OCI-LY7 (cell line): ENCODE measurements around the gene WDR70. TPM values are rescaled to one million over a fixed set of nuclear protein-coding genes. Genes with fewer than 3 reads are reported as not detected.
A peak's percentile ranks its signal among the peaks of the same experiment; 100 is the strongest.

Experiments
- BruUV-seq: library from RNA; stranded (reverse); fragments of 400-500 nt; replicated peaks from 2 replicates; lab custom pipeline; 2021; lab: Mats Ljungman, UMichigan
- CTCF ChIA-PET: fragments of 300-600 bp; sonication (Branson Sonifier 250); formaldehyde crosslinking; loops from one replicate; lab custom pipeline; 2022; ENCODE audit warnings: antibody characterized with exemption; ENCODE audit not compliant: unreplicated experiment; lab: Charles Lee
- POLR2A ChIA-PET: fragments of 300-600 bp; sonication (Branson Sonifier 250); formaldehyde crosslinking; loops from one replicate; lab custom pipeline; 2022; ENCODE audit warnings: antibody characterized with exemption; lab: Charles Lee
- DNase-seq: peaks from one replicate; pipeline ENCODE4 v3.0.0-alpha.2; 2015; ENCODE audit warnings: low spot score
- H2AFZ ChIP-seq: fragments of 200-600 bp; sonication (generic), shearing (Covaris generic); 2 replicates; pipeline ENCODE4 v1.6.1; 2014; ENCODE audit warnings: mild to moderate bottlenecking, antibody characterized with exemption, low read length, moderate library complexity
- H3K27ac ChIP-seq: fragments of 200-600 bp; sonication (generic); 2 replicates; pipeline ENCODE4 v1.5.1; 2014; ENCODE audit warnings: mixed run types, low read depth, mild to moderate bottlenecking, moderate library complexity, low read length, inconsistent platforms; ENCODE audit not compliant: poor library complexity, severe bottlenecking
- H3K36me3 ChIP-seq: fragments of 200-600 bp; sonication (generic); 2 replicates; pipeline ENCODE4 v1.6.1; 2014; ENCODE audit warnings: mild to moderate bottlenecking, antibody characterized with exemption, low read length, moderate library complexity, mixed read lengths; ENCODE audit not compliant: insufficient read depth
- H3K4me1 ChIP-seq: fragments of 200-600 bp; sonication (generic); 2 replicates; pipeline ENCODE4 v1.5.1; 2014; ENCODE audit warnings: mild to moderate bottlenecking, low read length; ENCODE audit not compliant: insufficient read depth, poor library complexity, severe bottlenecking
- H3K4me2 ChIP-seq: fragments of 200-600 bp; sonication (generic); 2 replicates; pipeline ENCODE4 v1.6.1; 2014; ENCODE audit warnings: mild to moderate bottlenecking, low read length
- H3K4me3 ChIP-seq: fragments of 200-600 bp; sonication (generic); 2 replicates; pipeline ENCODE4 v1.5.1; 2014; ENCODE audit warnings: mild to moderate bottlenecking, low read depth, low read length; ENCODE audit not compliant: poor library complexity, severe bottlenecking
- H3K79me2 ChIP-seq: fragments of 200-600 bp; sonication (generic); 2 replicates; pipeline ENCODE4 v1.6.1; 2016; ENCODE audit warnings: low read depth, mild to moderate bottlenecking, low read length, moderate library complexity, mixed read lengths; ENCODE audit not compliant: insufficient read depth
- H3K9me2 ChIP-seq: fragments of 200-600 bp; sonication (generic); 2 replicates; pipeline ENCODE4 v1.6.1; 2016; ENCODE audit warnings: mild to moderate bottlenecking, low read length, mixed read lengths; ENCODE audit not compliant: insufficient read depth
- H3K9me3 ChIP-seq: fragments of 200-600 bp; sonication (generic); 2 replicates; pipeline ENCODE4 v1.6.1; 2014; ENCODE audit warnings: mild to moderate bottlenecking, mixed run types, low read length, mixed read lengths
- H4K20me1 ChIP-seq: fragments of 200-600 bp; sonication (generic); 2 replicates; pipeline ENCODE4 v1.6.1; 2014; ENCODE audit warnings: mild to moderate bottlenecking, antibody characterized with exemption, low read length, moderate library complexity, mixed read lengths; ENCODE audit not compliant: insufficient read depth
- CTCF ChIP-seq: fragments of 200-600 bp; sonication (generic); conservative IDR thresholded peaks from 2 replicates; pipeline ENCODE4 v1.5.1; 2014; ENCODE audit warnings: mild to moderate bottlenecking, antibody characterized with exemption, low read length, moderate library complexity, mixed read lengths
- EZH2phosphoT487 ChIP-seq: fragments of 200-600 bp; sonication (generic); IDR thresholded peaks from 2 replicates; pipeline ENCODE4 v1.6.1; 2018; ENCODE audit warnings: low read depth, borderline replicate concordance, mild to moderate bottlenecking, mixed run types, antibody characterized with exemption, low read length, moderate library complexity, mixed read lengths
- intact Hi-C: fragments of 100-400 bp; cut with micrococcal nuclease; formaldehyde crosslinking; loops from one replicate; pipeline ENCODE4 v1.10.0; 2022; ENCODE audit not compliant: unreplicated experiment
- total RNA-seq, 2 experiments: library from RNA; depleted of rRNA in 1 of 2; stranded (reverse); fragments of >200 nt in 1 of 2; shearing (Covaris generic) in 1 of 2; gene quantifications; 2 replicates each; pipeline ENCODE4 v1.2.3, GENCODE V29; 2014 to 2022

Gene WDR70
- total RNA-seq, 2 experiments from 2014 or later, result 26.2 to 35.4 TPM

GRCh38 chr5:37773809-37774208 lies 394.7 kb downstream of the WDR70 start:
- no peaks in the 10 kb centered on the region for H3K79me2 ChIP-seq
- no peak for DNase-seq
- no peaks in the 10 kb centered on the region for H3K9me2 ChIP-seq
- no TSS peak for BruUV-seq
- ChIA-PET CTCF (no interaction called here), POLR2A (no interaction called here)
- no peaks in the 10 kb centered on the region for H3K36me3 ChIP-seq
- no peak overlapping the region for H2AFZ ChIP-seq
- no peak overlapping the region for H3K4me3 ChIP-seq
- no peak overlapping the region for H3K27ac ChIP-seq
- peaks cover 5% of the 10 kb centered on the region for H3K9me3 ChIP-seq
- H4K20me1 ChIP-seq, result no peaks in the 10 kb centered on the region
- intact Hi-C loops, result no loop called here
- H3K4me2 ChIP-seq, result no peak overlapping the region
- TF ChIP-seq CTCF, result no peak
- TF ChIP-seq EZH2phosphoT487, result no peak
- H3K4me1 ChIP-seq, result no peaks in the 10 kb centered on the region

GRCh38 chr5:37774912-37775483 lies 395.9 kb downstream of the WDR70 start:
- CTCF ChIA-PET, result no interaction called here
- no TSS peak for BruUV-seq
- Histone ChIP-seq H3K4me3 (no peak overlapping the region), H3K9me2 (no peaks in the 10 kb centered on the region), H3K4me1 (no peaks in the 10 kb centered on the region), H2AFZ (no peak overlapping the region), H4K20me1 (no peaks in the 10 kb centered on the region), H3K9me3 (peaks cover 5% of the 10 kb centered on the region), H3K36me3 (no peaks in the 10 kb centered on the region), H3K79me2 (no peaks in the 10 kb centered on the region), H3K4me2 (no peak overlapping the region), H3K27ac (no peak overlapping the region)
- DNase-seq, result peak; percentile 7
- peak; percentile 83 for TF ChIP-seq CTCF
- TF ChIP-seq EZH2phosphoT487, result no peak
- intact Hi-C loops, result no loop called here
- POLR2A ChIA-PET, result interaction anchor here (0.6 to 0.7 kb wide), 3 partner anchors 226 to 1742 kb away, joined by 3 to 4 read pairs (median 3); no protein-coding TSS in a partner anchor

- Histone ChIP-seq H3K4me2 (no peak overlapping the region), H3K4me3 (no peak overlapping the region), H3K79me2 (no peaks in the 10 kb centered on the region), H3K4me1 (no peaks in the 10 kb centered on the region), H3K27ac (no peak overlapping the region), H3K9me3 (peaks cover 5% of the 10 kb centered on the region), H3K36me3 (no peaks in the 10 kb centered on the region), H2AFZ (no peak overlapping the region), H4K20me1 (no peaks in the 10 kb centered on the region), H3K9me2 (no peaks in the 10 kb centered on the region)
- POLR2A ChIA-PET, result interaction anchor here (1.4 kb wide), 1 partner anchor 12 kb away, joined by 4 read pairs; no protein-coding TSS in a partner anchor
- intact Hi-C loops, result no loop called here
- DNase-seq, result no peak
- BruUV-seq, result no TSS peak
- TF ChIP-seq CTCF, result no peak
- no peak for TF ChIP-seq EZH2phosphoT487
- CTCF ChIA-PET, result no interaction called here
Observed at GRCh38 chr5:37776826-37777225, 397.7 kb downstream of the WDR70 start.
